ENCODE measurements around the gene KRTAP10-2. TPM values are rescaled to one million over a fixed set of nuclear protein-coding genes. Genes with fewer than 3 reads are reported as not detected.
"Not testable (repeated sequence)": the region's sequence is repeated elsewhere in the genome, so short reads cannot be mapped to it uniquely, and the experiment has no call there.

KRTAP10-2 gene
- total and polyA plus RNA-seq, 2 donors (not counting 1 experiment from before 2014, with no cell fraction given), result not detected

DNA sequence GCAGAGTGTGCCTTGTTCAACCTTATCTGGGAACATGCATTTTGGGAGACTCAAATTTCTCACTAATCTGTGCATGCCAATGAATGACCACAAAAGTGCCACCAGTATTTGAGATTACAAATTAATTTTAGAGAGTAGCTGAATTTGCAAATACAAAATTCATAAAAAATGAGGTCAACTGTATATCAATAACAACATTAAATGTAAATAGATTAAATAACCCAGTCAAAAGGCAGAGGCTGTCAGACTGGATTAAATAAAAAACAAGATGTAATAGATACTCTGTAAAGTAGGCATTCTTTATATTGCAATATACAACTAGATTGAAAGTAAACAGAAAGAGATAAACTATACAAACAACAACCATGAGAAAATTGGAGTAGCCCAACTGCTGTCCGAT lies 12.8 kb upstream of the KRTAP10-2 start:
- no peak for TF ChIP-seq EZH2 (IDR thresholded peaks at IDR 0.05; ENCODE audit: low read length, missing control alignments)
- TF ChIP-seq, protein P1, sequence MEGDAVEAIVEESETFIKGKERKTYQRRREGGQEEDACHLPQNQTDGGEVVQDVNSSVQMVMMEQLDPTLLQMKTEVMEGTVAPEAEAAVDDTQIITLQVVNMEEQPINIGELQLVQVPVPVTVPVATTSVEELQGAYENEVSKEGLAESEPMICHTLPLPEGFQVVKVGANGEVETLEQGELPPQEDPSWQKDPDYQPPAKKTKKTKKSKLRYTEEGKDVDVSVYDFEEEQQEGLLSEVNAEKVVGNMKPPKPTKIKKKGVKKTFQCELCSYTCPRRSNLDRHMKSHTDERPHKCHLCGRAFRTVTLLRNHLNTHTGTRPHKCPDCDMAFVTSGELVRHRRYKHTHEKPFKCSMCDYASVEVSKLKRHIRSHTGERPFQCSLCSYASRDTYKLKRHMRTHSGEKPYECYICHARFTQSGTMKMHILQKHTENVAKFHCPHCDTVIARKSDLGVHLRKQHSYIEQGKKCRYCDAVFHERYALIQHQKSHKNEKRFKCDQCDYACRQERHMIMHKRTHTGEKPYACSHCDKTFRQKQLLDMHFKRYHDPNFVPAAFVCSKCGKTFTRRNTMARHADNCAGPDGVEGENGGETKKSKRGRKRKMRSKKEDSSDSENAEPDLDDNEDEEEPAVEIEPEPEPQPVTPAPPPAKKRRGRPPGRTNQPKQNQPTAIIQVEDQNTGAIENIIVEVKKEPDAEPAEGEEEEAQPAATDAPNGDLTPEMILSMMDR (conservative IDR thresholded peaks at IDR 0.05 in 1 of 2, IDR thresholded peaks at IDR 0.05 in 1 of 2; ENCODE audit: low read depth in 1 of 2, low read length in 2 of 2), result no peak
- no peak overlapping the region for H3K4me3 ChIP-seq (replicated peaks in 1 of 4; ENCODE audit: control extremely low read depth in 1 of 4, insufficient read depth in 1 of 4, low read depth in 3 of 4, low read length in 4 of 4)
- no peaks in the 10 kb centered on the region for H3K27me3 ChIP-seq (ENCODE audit: control insufficient read depth, insufficient read depth, low read length)

DNA sequence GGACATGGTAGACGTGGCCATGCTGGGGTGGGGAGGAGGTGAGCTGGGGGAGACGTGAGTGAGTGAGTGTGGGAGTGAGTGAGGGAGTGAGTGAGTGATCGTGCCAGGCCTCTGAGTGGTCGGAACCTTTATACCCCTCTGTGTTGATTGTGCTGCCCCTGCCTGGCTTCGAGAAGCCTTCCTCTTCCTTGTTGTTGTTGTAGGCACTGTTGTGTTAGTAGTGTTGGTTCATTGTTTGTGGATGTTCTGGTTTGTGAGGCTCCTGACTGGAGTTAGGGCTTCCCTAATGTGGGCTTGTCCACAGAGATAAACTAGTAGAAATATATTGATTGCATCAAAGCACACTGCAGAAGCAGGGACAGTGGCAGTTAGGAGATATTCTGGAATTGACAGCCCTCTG lies 7.4 kb upstream of the KRTAP10-2 start, which contains the start of gene KRTAP10-3:
Gene KRTAP10-3 (minus strand): TSS at position 101 of the 400 bp plus-strand sequence. CDS start 80 bp downstream, at position 21.
- TF ChIP-seq, protein P1 (conservative IDR thresholded peaks at IDR 0.05 in 1 of 2, IDR thresholded peaks at IDR 0.05 in 1 of 2; ENCODE audit: low read depth in 1 of 2, low read length in 2 of 2), result no peak
- TF ChIP-seq EZH2 (IDR thresholded peaks at IDR 0.05; ENCODE audit: low read length, missing control alignments), result no peak
- H3K27me3 ChIP-seq (ENCODE audit: control insufficient read depth, insufficient read depth, low read length), result no peaks in the 10 kb centered on the region
- H3K9ac ChIP-seq (ENCODE audit: insufficient read depth, low read length), result no peak within 1 kb of the TSS
- H3K4me2 ChIP-seq (ENCODE audit: extremely low read depth, insufficient read depth, low read length), result no peak within 1 kb of the TSS
- DNase-seq (ENCODE audit: low read depth in 2 of 2), result no peak
- H4K20me1 ChIP-seq (ENCODE audit: control insufficient read depth, extremely low read depth, insufficient read depth, low read length), result no peaks in the 10 kb centered on the region
- no peak within 1 kb of the TSS for H3K4me3 ChIP-seq (replicated peaks in 1 of 4; ENCODE audit: control extremely low read depth in 1 of 4, insufficient read depth in 1 of 4, low read depth in 3 of 4, low read length in 4 of 4)
- H3K4me1 ChIP-seq (ENCODE audit: control insufficient read depth, extremely low read depth, insufficient read depth, low read length), result no peaks in the 10 kb centered on the region
- no peaks in the 10 kb centered on the region for H3K36me3 ChIP-seq (ENCODE audit: control insufficient read depth, insufficient read depth, low read length)
- no peaks in the 10 kb centered on the region for H3K79me2 ChIP-seq (ENCODE audit: control insufficient read depth, insufficient read depth, low read length)
- no peaks in the 10 kb centered on the region for H3K9me3 ChIP-seq (ENCODE audit: control insufficient read depth, insufficient read depth, low read depth, low read length)
- H2AFZ ChIP-seq (ENCODE audit: low read length), result no peak within 1 kb of the TSS
- no peak within 1 kb of the TSS for H3K27ac ChIP-seq (ENCODE audit: insufficient read depth, low read length)

More for the DNA sequence above, 12.8 kb upstream of the KRTAP10-2 start:
- Histone ChIP-seq H3K27ac (ENCODE audit: insufficient read depth, low read length) (no peak overlapping the region), H3K4me1 (ENCODE audit: control insufficient read depth, extremely low read depth, insufficient read depth, low read length) (no peaks in the 10 kb centered on the region), H3K36me3 (ENCODE audit: control insufficient read depth, insufficient read depth, low read length) (no peaks in the 10 kb centered on the region), H3K9ac (ENCODE audit: insufficient read depth, low read length) (no peak overlapping the region), H4K20me1 (ENCODE audit: control insufficient read depth, extremely low read depth, insufficient read depth, low read length) (no peaks in the 10 kb centered on the region), H3K9me3 (ENCODE audit: control insufficient read depth, insufficient read depth, low read depth, low read length) (no peaks in the 10 kb centered on the region), H3K4me2 (ENCODE audit: extremely low read depth, insufficient read depth, low read length) (no peak overlapping the region), H2AFZ (ENCODE audit: low read length) (no peak overlapping the region), H3K79me2 (ENCODE audit: control insufficient read depth, insufficient read depth, low read length) (no peaks in the 10 kb centered on the region)
- DNase-seq (ENCODE audit: low read depth in 2 of 2), result no peak

DNA sequence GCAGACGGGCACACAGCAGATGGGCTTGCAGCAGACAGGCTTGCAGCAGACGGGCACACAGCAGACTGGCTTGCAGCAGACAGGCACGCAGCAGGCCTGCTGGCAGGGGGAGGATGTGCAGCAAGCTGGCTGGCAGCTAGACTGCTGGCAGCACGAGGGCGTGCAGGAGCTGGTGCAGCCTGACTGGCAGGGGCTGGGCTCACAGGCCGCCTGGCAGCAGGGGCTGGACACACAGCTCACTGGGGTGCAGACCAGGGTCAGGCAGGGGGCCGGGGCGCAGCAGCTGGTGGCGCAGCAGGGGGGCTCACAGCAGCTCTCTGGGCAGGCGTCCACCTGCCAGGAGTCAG lies 7.0 kb upstream of the KRTAP10-2 start:
- not testable (repeated sequence) for H2AFZ ChIP-seq (ENCODE audit: low read length); H3K27me3 ChIP-seq (ENCODE audit: control insufficient read depth, insufficient read depth, low read length); H3K4me2 ChIP-seq (ENCODE audit: extremely low read depth, insufficient read depth, low read length); H3K4me3 ChIP-seq (replicated peaks in 1 of 4; ENCODE audit: control extremely low read depth in 1 of 4, insufficient read depth in 1 of 4, low read depth in 3 of 4, low read length in 4 of 4); H3K9ac ChIP-seq (ENCODE audit: insufficient read depth, low read length); DNase-seq (ENCODE audit: low read depth in 2 of 2); H3K9me3 ChIP-seq (ENCODE audit: control insufficient read depth, insufficient read depth, low read depth, low read length); H3K36me3 ChIP-seq (ENCODE audit: control insufficient read depth, insufficient read depth, low read length); H4K20me1 ChIP-seq (ENCODE audit: control insufficient read depth, extremely low read depth, insufficient read depth, low read length); H3K79me2 ChIP-seq (ENCODE audit: control insufficient read depth, insufficient read depth, low read length); H3K4me1 ChIP-seq (ENCODE audit: control insufficient read depth, extremely low read depth, insufficient read depth, low read length); H3K27ac ChIP-seq (ENCODE audit: insufficient read depth, low read length)

Data from fibroblast of lung (primary cell).